Left lobe of liver (tissue), 2 donors: ENCODE measurements around the gene TRMT61A. TPM values are rescaled to one million over a fixed set of nuclear protein-coding genes. Genes with fewer than 3 reads are reported as not detected.

Experiments
- ATAC-seq: fragments of 200-7000 bp; cut with Tn5 transposase; one replicate; pipeline ENCODE4 v1.9.1; 2020; ENCODE audit warnings: mild to moderate bottlenecking, moderate library complexity
- DNase-seq: peaks from one replicate; pipeline ENCODE4 v3.0.0-alpha.2; 2020; ENCODE audit warnings: low spot score
- total RNA-seq: library from RNA; stranded (reverse); gene quantifications from one replicate; pipeline ENCODE4 v1.2.1, GENCODE V29; 2021
- donor health status: DM: no; HTN: no; CAD: no; lungs with moderate emphysema.
- donor health status: DM: no; HTN: yes; CAD: no.

Gene TRMT61A
- total RNA-seq, 1 donor from 2014 or later: 6.0 TPM

DNA sequence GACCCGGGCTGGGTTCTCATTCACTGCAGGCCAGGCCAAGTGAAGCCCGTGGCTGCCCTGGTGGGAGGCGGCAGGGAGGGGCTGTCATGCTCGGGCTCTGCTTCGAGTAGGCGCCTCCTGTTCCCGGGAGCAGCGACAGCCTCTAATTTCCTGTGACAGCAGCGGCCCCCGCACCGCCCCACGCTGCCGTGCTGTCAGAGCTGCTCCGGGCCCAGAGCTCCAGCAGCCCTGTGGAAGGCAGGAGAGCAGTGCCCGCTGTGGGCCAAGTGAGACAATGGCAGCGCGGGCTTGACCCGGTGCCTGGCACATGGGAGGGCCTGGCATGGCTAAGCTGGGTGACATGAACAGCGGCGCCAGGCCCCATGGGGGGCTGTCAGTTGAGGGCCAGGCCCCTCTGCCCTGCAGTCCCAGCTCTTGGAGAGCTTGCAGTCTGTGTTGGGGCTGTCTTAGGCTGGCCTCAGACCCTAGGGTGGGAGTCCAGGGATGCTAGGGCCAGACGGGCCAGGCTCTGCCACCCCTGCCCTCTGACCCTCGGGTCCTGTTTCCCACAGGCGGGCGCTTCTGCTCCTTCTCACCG lies 5.1 kb downstream of the TRMT61A start:
- DNase-seq (no peak), ATAC-seq (no peak)

GRCh38 chr14:103534576-103535061 lies 5.6 kb downstream of the TRMT61A start:
- ATAC-seq: no peak
- DNase-seq: no peak

GRCh38 chr14:103535081-103535890 lies 6.3 kb downstream of the TRMT61A start:
- peak; percentile 6 for ATAC-seq
- DNase-seq: no peak

- no peak for ATAC-seq
- DNase-seq: no peak
Measured at GRCh38 chr14:103535891-103536565, 7.0 kb downstream of the TRMT61A start.

GRCh38 chr14:103536693-103537092 lies 7.7 kb downstream of the TRMT61A start:
- DNase-seq: no peak
- ATAC-seq: no peak

- DNase-seq: no peak
Measured at GRCh38 chr14:103537175-103537990, 8.4 kb downstream of the TRMT61A start.

DNA sequence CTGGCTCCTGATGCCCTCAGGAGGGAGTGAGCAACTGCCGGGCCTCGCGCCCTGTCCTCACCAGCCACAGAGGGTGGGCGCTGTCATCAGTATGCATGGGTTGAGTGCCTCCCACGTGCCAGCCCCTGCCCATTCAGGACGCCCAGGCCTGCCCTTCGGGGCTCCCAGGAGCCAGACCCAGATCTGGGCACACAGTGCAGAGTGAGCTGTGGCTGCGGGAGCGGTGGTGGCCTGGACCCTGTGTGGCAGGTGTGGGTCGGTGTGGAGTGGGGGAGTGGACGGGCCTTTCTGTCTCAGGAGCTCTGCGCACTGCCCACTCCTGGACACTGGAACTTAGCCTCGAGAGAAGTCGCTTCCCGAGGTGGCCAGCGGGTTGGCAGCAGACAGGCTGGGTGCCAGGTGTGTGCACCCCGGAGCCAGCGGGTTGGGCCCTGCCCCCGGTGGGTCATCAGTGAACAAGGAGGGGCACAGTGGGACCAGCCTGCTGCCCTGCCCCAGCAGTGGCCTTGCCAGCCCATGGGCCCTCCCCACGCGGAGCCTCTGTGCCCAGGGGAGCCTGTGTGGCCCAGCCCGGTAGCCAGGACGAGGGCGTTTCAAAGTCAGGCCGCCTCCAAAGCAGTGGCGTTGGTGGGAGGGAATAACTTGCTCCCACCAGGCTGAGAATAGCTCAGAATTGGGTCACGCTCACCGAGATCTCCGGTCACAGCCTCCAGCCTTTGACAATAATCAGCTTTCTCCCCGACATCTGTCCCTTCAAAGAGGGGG lies 9.5 kb downstream of the TRMT61A start:
- DNase-seq (no peak), ATAC-seq (peak; percentile 17)

More at GRCh38 chr14:103537175-103537990, 8.4 kb downstream of the TRMT61A start:
- ATAC-seq: no peak

DNA sequence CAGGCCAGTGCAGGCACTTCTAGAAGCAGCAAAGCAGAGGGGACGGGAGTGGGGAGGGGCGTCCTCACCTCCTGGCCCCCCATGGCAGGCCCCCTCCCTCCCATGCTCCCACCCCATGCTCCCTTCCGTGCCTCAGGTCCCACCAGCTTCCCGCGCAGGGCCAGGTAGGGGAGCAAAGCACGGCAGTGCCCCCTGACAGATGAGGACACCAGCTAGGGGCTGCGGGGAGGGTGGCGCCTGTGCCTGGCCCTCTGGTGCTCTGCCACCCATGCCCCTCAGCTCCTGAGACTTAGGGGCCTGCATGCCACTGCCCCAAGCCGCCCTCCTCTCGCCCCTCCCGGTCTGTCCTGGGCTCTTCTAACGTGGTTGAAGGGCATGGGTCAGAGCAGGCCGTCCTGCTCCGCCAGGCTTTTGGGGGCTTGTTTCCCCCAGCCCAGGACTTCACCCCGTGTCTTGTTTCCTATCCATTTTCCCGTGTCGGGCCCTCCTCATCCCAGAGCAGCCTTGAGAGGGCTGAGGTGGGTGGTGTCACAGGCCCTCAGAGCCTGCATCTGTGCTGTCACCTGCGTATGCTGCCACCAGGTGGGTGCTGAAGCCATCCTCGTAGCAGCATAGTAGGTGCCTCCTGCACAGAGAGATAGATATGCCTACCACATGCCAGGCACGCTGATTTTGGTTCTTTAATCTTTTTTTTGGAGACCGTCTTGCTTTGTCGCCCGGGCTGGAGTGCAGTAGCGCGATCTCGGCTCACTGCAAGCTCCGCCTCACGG lies 10.2 kb downstream of the TRMT61A start:
- DNase-seq (no peak), ATAC-seq (no peak)

DNA sequence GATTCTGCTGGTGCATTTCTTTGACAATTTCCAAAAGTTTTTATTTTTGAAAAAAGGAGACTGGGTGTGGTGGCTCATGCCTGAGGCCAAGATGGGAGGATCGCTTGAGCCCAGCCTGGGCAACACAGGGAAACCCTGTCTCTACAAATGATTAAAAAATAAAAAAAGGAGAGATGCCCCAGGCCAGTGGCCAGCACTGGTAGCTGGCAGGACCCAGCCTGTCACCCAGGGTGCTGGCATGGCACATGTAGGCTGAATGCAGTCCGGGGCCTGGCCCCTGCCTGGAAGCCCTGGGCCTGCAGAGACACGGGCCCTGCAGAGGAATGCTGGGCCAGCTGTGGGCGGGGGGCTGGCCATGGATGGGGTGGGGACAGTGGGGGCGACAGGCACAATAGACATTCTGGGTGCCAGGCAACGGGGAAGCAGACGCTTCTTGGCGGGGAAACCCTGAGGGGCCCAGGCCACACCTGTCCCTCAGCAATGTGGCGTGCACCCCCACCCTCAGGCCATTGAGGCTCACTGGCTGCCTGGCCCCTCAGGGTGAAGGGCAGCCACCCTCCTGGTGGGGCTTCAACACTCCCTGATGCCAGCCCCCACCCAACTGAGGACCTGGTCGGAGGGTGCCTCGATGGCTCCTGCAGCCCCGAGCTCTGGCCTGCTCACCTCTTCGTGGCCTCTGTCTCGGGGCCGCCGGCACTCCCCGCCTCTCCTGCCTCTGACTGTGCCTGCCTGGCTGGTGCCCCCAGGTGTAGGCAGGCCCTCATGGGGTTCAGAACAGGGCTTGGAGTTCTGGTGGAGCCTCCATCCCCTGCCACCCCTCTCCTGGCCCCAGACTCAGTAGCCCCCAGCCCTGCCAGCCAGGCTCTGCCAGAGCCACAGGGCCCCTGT lies 12.1 kb downstream of the TRMT61A start:
- ATAC-seq: no peak
- DNase-seq: no peak

- no peak for ATAC-seq
Measured at GRCh38 chr14:103541709-103542604, 13.0 kb downstream of the TRMT61A start.

DNA sequence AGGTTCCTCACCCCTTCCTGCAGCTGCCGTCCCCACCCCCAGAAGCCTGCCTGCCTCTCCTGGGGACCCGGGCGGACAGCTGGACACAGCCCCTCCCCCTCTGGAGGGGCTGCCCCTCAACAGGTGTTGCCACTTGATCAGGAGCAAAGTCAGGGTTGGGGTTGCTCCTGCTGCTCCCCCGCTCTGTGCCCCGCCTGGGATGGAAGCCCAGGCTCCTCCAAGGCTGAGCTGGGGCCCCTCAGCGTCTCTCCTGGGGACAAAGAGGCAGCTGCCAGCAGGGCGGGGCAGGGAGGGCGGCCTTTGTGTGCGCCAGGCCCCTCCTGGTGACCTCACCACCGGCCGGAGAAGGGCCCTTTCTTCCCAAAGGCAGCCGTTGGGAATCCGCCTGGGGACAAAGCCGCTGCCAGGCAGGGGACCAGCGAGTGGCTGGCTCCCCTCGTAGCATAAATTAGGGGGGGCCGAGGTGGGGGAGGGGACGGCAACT lies 13.7 kb downstream of the TRMT61A start:
- no peak for ATAC-seq
- DNase-seq: no peak

More at GRCh38 chr14:103541709-103542604, 13.0 kb downstream of the TRMT61A start:
- DNase-seq: no peak

DNA sequence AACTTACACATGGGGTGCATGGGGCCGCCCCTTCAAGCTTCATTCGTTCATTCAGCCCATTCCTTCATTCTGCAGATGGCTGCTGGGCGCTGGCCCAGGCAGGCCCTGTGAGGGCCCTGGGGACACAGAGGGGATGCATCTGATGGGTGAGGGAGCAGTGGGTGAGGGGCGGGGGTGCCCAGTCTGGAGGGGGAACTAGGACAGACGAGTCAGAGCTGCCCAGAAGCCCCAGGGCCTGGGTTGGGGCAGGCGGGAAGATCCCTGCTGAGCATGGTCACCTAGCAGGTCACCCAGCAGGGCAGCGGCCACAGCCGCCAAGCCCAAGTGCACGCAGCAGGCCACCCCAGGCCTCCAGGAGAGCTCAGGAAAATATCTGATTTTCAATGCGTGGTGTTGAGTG lies 14.1 kb downstream of the TRMT61A start:
- DNase-seq (no peak), ATAC-seq (no peak)

GRCh38 chr14:103543721-103544387 lies 14.9 kb downstream of the TRMT61A start:
- DNase-seq: peak; percentile 65
- peak; percentile 52 for ATAC-seq

DNA sequence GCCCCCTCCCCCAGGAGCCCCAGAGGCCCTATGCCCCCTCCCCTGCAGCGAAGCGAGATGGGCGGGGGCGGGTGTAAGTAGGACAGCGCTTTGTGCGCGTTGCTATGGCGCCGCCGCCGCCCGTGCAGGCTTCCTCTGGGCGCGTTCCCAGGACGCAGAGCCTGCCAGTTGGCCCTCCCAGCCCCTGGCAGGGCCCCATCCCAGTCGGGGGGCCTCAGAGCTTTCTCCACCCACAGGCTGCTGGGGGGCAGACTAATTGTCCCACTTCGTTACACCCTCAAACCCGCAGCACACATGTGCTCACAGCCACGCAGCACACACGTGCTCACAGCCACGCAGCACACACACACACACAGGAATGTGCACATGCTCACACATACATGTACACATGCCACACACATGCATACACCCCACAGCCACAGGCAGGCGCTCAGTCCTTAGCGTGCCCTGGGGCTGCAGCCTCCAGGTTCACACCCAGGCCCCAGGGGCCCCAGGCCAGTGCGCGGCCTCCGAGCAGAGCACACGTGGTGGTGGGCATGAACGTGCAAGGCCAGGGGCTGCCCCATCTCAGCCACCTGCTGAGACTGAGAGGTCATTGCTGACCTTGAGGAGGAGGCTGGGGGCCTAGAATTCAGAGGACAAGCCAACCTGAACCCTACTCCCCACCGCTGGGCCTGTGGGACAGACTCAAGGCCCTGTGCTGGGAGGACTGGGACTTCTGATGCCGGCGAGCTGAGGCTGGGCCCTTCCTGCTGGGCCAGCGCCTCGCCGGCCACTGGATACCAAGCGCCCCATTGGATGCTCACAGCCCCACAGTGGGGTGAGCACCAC lies 15.6 kb downstream of the TRMT61A start:
- DNase-seq: no peak
- ATAC-seq: no peak

DNA sequence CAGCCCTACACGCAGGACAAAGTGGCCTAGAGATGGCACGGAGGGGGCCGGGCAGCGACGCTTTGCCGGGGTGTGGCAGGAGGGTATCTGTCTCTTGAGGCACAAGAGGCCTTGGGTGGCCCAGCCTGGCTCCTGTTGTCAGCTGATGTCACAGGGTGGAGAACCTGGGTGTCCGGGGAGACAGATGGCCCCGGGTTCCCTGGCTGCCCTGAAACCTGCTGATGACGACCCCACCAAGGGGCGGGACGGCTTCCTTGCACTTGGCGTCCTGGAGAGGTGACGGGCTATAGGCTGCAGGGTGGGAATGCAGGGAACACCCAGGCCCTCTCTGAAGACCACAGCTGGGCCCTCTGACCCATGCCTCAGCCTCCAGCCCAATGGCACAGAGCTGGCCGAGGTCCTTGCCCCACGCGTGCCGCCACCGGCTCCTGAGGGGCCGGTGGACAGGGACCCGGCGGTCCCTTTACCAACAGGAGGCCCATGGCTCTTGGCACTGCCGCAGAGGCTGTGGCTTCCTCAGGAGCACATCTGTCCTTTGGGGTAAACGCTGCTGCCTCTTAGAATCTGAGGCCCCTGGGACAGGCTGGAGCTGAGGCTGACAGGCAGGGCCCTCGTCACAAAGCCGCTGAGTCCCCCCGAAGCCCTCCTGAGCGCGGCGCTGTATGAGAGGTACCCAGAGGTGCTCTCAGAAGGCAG lies 16.4 kb downstream of the TRMT61A start:
- no peak for DNase-seq
- no peak for ATAC-seq
